Naive thymus-derived CD4-positive, alpha-beta T cell (primary cell): ENCODE results near the gene LRRC75B. TPM values are rescaled to one million over a fixed set of nuclear protein-coding genes. Genes with fewer than 3 reads are reported as not detected.
A peak's percentile ranks its signal among the peaks of the same experiment; 100 is the strongest.

Source experiments
- ATAC-seq: fragments of 150-1000 bp; cut with Tn5 transposase; 2 replicates; pipeline ENCODE4 v1.10.0; 2021; ENCODE audit warnings: mild to moderate bottlenecking, moderate library complexity
- CTCF ChIA-PET: fragments of 350-600 bp; sonication (Branson Sonifier 250); formaldehyde crosslinking; loops from one replicate; lab custom pipeline; 2021; ENCODE audit warnings: antibody characterized with exemption; lab: Charles Lee
- POLR2A ChIA-PET: fragments of 350-600 bp; sonication (Branson Sonifier 250); formaldehyde crosslinking; loops from one replicate; lab custom pipeline; 2021; ENCODE audit warnings: antibody characterized with exemption, inconsistent platforms; lab: Charles Lee
- DNase-seq, 9 donors: peaks; one replicate each; pipeline versions ENCODE4 v3.0.0 to v3.0.0-alpha.2; 2020 to 2022; ENCODE audit warnings: mixed read lengths in 1 of 9
- H3K27ac ChIP-seq: one replicate; pipeline ENCODE4 v1.7.0; 2013; ENCODE audit warnings: mild to moderate bottlenecking, low read depth, low read length, moderate library complexity
- H3K27me3 ChIP-seq, 2 donors: one replicate each; pipeline ENCODE4 v1.7.0; 2013; ENCODE audit warnings: low read length in 2 of 2, mild to moderate bottlenecking in 2 of 2, moderate library complexity in 2 of 2; ENCODE audit not compliant: control insufficient read depth in 2 of 2, insufficient read depth in 2 of 2
- H3K36me3 ChIP-seq, 3 experiments: 1 replicate in 2 of 3; 2 replicates in 1 of 3; pipeline ENCODE4 v1.7.0; 2013; ENCODE audit warnings: low read length in 3 of 3, mild to moderate bottlenecking in 3 of 3, moderate library complexity in 1 of 3; ENCODE audit not compliant: insufficient read depth in 3 of 3, control insufficient read depth in 2 of 3
- H3K4me1 ChIP-seq, 2 donors: one replicate each; pipeline ENCODE4 v1.7.0; 2013; ENCODE audit warnings: low read length in 2 of 2, mild to moderate bottlenecking in 2 of 2, moderate library complexity in 1 of 2; ENCODE audit not compliant: control insufficient read depth in 2 of 2, insufficient read depth in 2 of 2
- H3K4me3 ChIP-seq: 2 replicates; pipeline ENCODE4 v1.7.0; 2013; ENCODE audit warnings: mild to moderate bottlenecking, low read length
- H3K9me3 ChIP-seq, 3 experiments: 1 replicate in 2 of 3; 2 replicates in 1 of 3; pipeline ENCODE4 v1.7.0; 2013; ENCODE audit warnings: low read length in 3 of 3; ENCODE audit not compliant: control insufficient read depth in 2 of 3
- H3K27ac Mint-ChIP-seq, 9 donors: one replicate each; pipeline ENCODE4 v1.8.0; 2020 to 2022; ENCODE audit warnings: mixed read lengths in 9 of 9, mild to moderate bottlenecking in 8 of 9, moderate library complexity in 5 of 9, inconsistent platforms in 2 of 9
- H3K27me3 Mint-ChIP-seq, 5 donors: one replicate each; pipeline ENCODE4 v1.8.0; 2021 to 2022; ENCODE audit warnings: mixed read lengths in 5 of 5, mild to moderate bottlenecking in 1 of 5
- H3K36me3 Mint-ChIP-seq, 5 donors: one replicate each; pipeline ENCODE4 v1.8.0; 2020 to 2022; ENCODE audit warnings: mixed read lengths in 5 of 5, mild to moderate bottlenecking in 3 of 5, inconsistent platforms in 1 of 5
- H3K4me1 Mint-ChIP-seq, 7 donors: one replicate each; pipeline ENCODE4 v1.8.0; 2020 to 2022; ENCODE audit warnings: mixed read lengths in 7 of 7, mild to moderate bottlenecking in 3 of 7, inconsistent platforms in 1 of 7
- H3K4me3 Mint-ChIP-seq, 10 donors: one replicate each; pipeline ENCODE4 v1.8.0; 2020 to 2022; ENCODE audit warnings: mild to moderate bottlenecking in 10 of 10, mixed read lengths in 10 of 10, moderate library complexity in 6 of 10, inconsistent platforms in 2 of 10
- H3K9me3 Mint-ChIP-seq, 11 donors: one replicate each; pipeline ENCODE4 v1.8.0; 2020 to 2022; ENCODE audit warnings: mixed read lengths in 11 of 11, mild to moderate bottlenecking in 4 of 11, inconsistent platforms in 1 of 11, moderate library complexity in 1 of 11
- intact Hi-C, 2 donors: fragments of 100-400 bp; cut with micrococcal nuclease; formaldehyde crosslinking; loops; one replicate each; pipeline ENCODE4 v1.15.1; 2023
- polyA plus RNA-seq, 2 donors: library from polyadenylated mRNA; unstranded; fragments of 300-500 nt; fragmentation: Illumina TruSeq; gene quantifications; one replicate each; pipeline ENCODE4 v1.2.3, GENCODE V29; 2021
- total RNA-seq, 6 experiments: library from RNA in 5 of 6; stranded (reverse) in 5 of 6; gene quantifications; 1 replicate in 5 of 6; 2 replicates in 1 of 6; pipeline ENCODE4 v1.2.3 and lab custom pipeline; 2021 to 2026

LRRC75B gene
- total and polyA plus RNA-seq, 7 experiments from 2014 or later, result 2.4 to 2.5 TPM; not detected in 5

- no peak overlapping the region for H3K27ac ChIP-seq
- H3K4me3 ChIP-seq, result no peak overlapping the region
- no peak overlapping the region for H3K27ac Mint-ChIP-seq
- peaks cover 0 to 42% (median 8%) of the 10 kb centered on the region in 5 donors for H3K36me3 Mint-ChIP-seq
- H3K9me3 ChIP-seq, result no peaks in the 10 kb centered on the region
- POLR2A ChIA-PET, result no interaction called here
- peaks cover 0 to 7% (median 0%) of the 10 kb centered on the region in 7 donors for H3K4me1 Mint-ChIP-seq
- intact Hi-C loops, result no loop called here
- ATAC-seq (no peak), DNase-seq (no peak)
- no peaks in the 10 kb centered on the region for H3K27me3 Mint-ChIP-seq
- H3K4me3 Mint-ChIP-seq, result no peak overlapping the region
- no peaks in the 10 kb centered on the region for H3K9me3 Mint-ChIP-seq
- CTCF ChIA-PET, result no interaction called here
- peaks cover 13 to 80% (median 16%) of the 10 kb centered on the region in 3 experiments for H3K36me3 ChIP-seq
- no peaks in the 10 kb centered on the region for H3K27me3 ChIP-seq
- no peaks in the 10 kb centered on the region for H3K4me1 ChIP-seq
Observed at GRCh38 chr22:24543185-24543601, 49.7 kb downstream of the LRRC75B start.

DNA sequence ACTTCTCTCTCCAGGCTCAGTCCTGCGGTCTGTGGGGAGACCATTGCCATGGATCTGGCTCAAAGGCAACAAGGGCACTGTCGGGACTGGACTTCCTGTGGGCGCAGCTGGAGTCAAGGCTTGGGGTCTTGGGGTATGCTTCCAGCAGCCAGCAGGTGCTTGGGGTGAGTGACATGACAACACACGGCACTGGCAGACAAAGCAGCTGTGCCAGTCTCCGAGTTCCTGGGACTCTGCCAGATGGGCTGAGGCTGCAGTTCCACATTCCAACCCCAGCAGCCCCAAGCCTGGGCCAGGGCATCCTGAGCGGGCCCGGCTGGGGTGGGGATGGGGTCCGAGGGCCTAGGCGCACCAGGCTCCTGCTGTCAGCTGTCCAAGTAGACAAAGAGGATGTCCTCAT lies 50.2 kb downstream of the LRRC75B start:
- POLR2A ChIA-PET, result no interaction called here
- peaks cover 0 to 37% (median 8%) of the 10 kb centered on the region in 5 donors for H3K36me3 Mint-ChIP-seq

DNA sequence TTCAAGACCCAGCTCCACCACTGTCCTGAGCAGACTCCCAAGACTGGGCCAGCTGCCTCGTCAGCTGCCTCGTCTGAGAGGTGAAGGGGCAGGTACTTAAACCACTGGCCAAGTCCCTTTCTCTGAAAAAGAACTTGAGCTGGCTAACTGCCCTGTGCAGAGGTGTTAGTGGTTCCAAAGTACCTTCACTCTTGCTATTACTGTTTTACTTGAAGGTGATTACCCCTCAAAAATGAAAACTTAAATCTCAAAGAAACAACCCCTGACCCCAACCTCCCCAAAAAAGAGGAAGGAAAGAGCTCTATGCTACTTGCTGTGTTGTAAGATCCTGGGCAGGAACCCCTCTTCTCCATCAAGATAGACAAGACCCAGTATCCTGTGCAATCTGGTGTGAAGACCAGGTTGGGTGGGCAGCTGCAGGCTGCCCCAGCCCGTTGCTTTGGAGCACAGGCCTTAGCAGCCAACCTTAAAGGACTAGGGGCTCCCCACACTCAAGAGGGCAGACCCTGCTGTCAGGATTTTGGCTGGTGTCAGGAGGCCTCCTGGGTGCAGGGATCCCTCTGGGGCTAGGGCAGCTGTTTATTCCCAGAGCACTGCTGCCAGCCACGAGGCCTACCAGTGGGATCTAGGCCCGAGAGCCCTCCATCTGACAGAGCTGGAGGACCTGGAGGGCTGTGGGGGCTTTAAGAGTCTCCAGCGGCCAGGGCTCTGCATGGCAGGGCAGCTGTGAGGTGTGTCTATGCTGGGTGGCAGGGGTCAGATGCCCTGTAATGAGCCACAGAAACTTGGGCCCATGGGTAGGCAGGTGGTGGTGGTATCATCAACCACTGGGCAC lies 51.0 kb downstream of the LRRC75B start:
- Histone ChIP-seq H3K9me3 (no peaks in the 10 kb centered on the region), H3K4me1 (no peaks in the 10 kb centered on the region), H3K4me3 (no peak overlapping the region), H3K27ac (no peak overlapping the region), H3K36me3 (peaks cover 2 to 67% (median 6%) of the 10 kb centered on the region in 3 experiments), H3K27me3 (no peaks in the 10 kb centered on the region)
- H3K36me3 Mint-ChIP-seq, result peaks cover 0 to 29% (median 8%) of the 10 kb centered on the region in 5 donors
- peak overlapping the region in 2 of 9 donors; percentile 8 to 38 for H3K27ac Mint-ChIP-seq
- CTCF ChIA-PET, result no interaction called here
- no peaks in the 10 kb centered on the region for H3K9me3 Mint-ChIP-seq
- H3K4me1 Mint-ChIP-seq, result peaks cover 0 to 3% (median 0%) of the 10 kb centered on the region in 7 donors
- intact Hi-C loops, result no loop called here
- H3K4me3 Mint-ChIP-seq, result no peak overlapping the region
- H3K27me3 Mint-ChIP-seq, result no peaks in the 10 kb centered on the region
- DNase-seq (no peak), ATAC-seq (peak; percentile 47)
- POLR2A ChIA-PET, result interaction anchor here (0.7 kb wide), 1 partner anchor 141 kb away, joined by 3 read pairs; no protein-coding TSS in a partner anchor

More for the DNA sequence above, 50.2 kb downstream of the LRRC75B start:
- Mint-ChIP-seq H3K27ac (no peak overlapping the region), H3K27me3 (no peaks in the 10 kb centered on the region), H3K4me1 (peaks cover 0 to 5% (median 0%) of the 10 kb centered on the region in 7 donors), H3K9me3 (no peaks in the 10 kb centered on the region), H3K4me3 (no peak overlapping the region)
- peaks cover 9 to 74% (median 13%) of the 10 kb centered on the region in 3 experiments for H3K36me3 ChIP-seq
- H3K27ac ChIP-seq, result no peak overlapping the region
- DNase-seq (no peak), ATAC-seq (peak; percentile 28)
- no peaks in the 10 kb centered on the region for H3K4me1 ChIP-seq
- no peaks in the 10 kb centered on the region for H3K9me3 ChIP-seq
- H3K4me3 ChIP-seq, result no peak overlapping the region
- CTCF ChIA-PET, result no interaction called here
- no peaks in the 10 kb centered on the region for H3K27me3 ChIP-seq
- intact Hi-C loops, result no loop called here

DNA sequence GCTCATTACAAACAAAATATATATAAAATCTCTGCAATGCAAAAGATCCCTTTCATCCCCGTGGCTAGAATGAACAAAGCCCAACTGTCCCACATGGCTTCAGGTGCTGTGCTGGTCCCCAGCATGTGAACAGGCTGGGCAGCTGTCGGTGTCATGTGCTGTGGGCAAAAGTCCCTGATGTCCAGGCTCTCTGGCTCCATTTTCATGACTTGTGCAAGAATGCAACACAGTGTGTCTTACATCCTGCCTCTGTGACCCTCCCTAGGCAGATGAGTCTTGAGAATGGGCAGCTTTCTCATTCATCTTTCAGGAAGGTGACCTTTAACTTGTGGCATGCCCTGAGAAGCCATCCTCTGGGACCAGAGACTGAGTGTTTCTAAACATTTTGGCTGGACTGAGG lies 52.4 kb downstream of the LRRC75B start:
- Mint-ChIP-seq H3K4me1 (peaks cover 0 to 3% (median 0%) of the 10 kb centered on the region in 7 donors), H3K4me3 (no peak overlapping the region), H3K27ac (peak overlapping the region in 1 of 9 donors; percentile 8), H3K9me3 (no peaks in the 10 kb centered on the region), H3K27me3 (no peaks in the 10 kb centered on the region), H3K36me3 (peaks cover 0 to 21% (median 4%) of the 10 kb centered on the region in 5 donors)
- ChIA-PET CTCF (no interaction called here), POLR2A (no interaction called here)
- no peaks in the 10 kb centered on the region for H3K27me3 ChIP-seq
- H3K4me1 ChIP-seq, result no peaks in the 10 kb centered on the region
- H3K36me3 ChIP-seq, result peaks cover 0 to 58% (median 4%) of the 10 kb centered on the region in 3 experiments
- no peak for ATAC-seq
- intact Hi-C loops, result no loop called here
- H3K9me3 ChIP-seq, result no peaks in the 10 kb centered on the region
- H3K27ac ChIP-seq, result no peak overlapping the region
- no peak overlapping the region for H3K4me3 ChIP-seq
- DNase-seq, result no peak

DNA sequence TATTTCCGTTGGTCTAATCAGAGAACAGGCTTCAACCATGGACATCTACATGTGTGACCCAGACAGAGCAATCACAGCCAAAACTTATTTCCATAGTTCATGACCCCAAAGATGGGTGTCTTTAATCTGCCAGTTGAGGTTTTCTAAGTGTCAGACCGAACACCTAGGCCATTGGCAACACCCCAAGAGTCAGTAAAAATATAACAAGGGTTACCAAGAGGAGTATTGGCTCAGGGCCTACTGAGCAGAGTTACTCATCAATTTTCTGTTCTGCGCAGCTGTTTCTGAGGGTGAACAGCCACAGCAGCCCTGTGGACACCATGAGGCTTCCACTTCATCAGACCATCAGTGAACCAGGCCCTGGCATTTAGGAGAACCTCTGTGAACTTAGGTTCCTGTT lies 56.8 kb downstream of the LRRC75B start:
- DNase-seq, result no peak
- peaks cover 0 to 14% (median 4%) of the 10 kb centered on the region in 5 donors for H3K36me3 Mint-ChIP-seq
- H3K9me3 Mint-ChIP-seq, result no peaks in the 10 kb centered on the region
- Histone ChIP-seq H3K36me3 (peaks cover 0 to 16% (median 0%) of the 10 kb centered on the region in 3 experiments), H3K27ac (no peak overlapping the region), H3K9me3 (no peaks in the 10 kb centered on the region), H3K4me3 (no peak overlapping the region), H3K27me3 (no peaks in the 10 kb centered on the region), H3K4me1 (no peaks in the 10 kb centered on the region)
- H3K4me3 Mint-ChIP-seq, result no peak overlapping the region
- no peaks in the 10 kb centered on the region for H3K4me1 Mint-ChIP-seq
- ChIA-PET POLR2A (no interaction called here), CTCF (no interaction called here)
- intact Hi-C loops, result no loop called here
- H3K27me3 Mint-ChIP-seq, result no peaks in the 10 kb centered on the region
- no peak for ATAC-seq
- H3K27ac Mint-ChIP-seq, result no peak overlapping the region

Other genes with a start within 250 kb of the LRRC75B start
- 10 to 100 TPM; 22.5 to 43.7 (median 33.4) TPM for gene ADORA2A, start 165.5 kb downstream of the LRRC75B start, total RNA-seq
- gene ADORA2A, start 165.5 kb downstream of the LRRC75B start, polyA plus RNA-seq, result 100 to 1,000 TPM in 1 of 2 donors, 10 to 100 TPM in 1; 79.5 to 127 TPM
- gene UPB1, start 97.7 kb downstream of the LRRC75B start, total RNA-seq, result 1 to 10 TPM in 4 of 5 experiments, under 1 TPM in 1; 0.70 to 3.4 (median 2.1) TPM
- gene UPB1, start 97.7 kb downstream of the LRRC75B start, polyA plus RNA-seq, result under 1 TPM; 0.14 to 0.15 TPM
- 100 to 1,000 TPM in 1 of 5 experiments, 10 to 100 TPM in 4; 57.9 to 131 (median 63.4) TPM for gene GUCD1, start 37.9 kb downstream of the LRRC75B start, total RNA-seq
- 10 to 100 TPM; 33.1 to 54.5 TPM for gene GUCD1, start 37.9 kb downstream of the LRRC75B start, polyA plus RNA-seq
- gene SNRPD3, start 37.1 kb downstream of the LRRC75B start, total RNA-seq, result 10 to 100 TPM; 47.5 to 94.5 (median 73.9) TPM
- gene SNRPD3, start 37.1 kb downstream of the LRRC75B start, polyA plus RNA-seq, result 10 to 100 TPM; 84.2 to 95.1 TPM
- 10 to 100 TPM; 11.5 to 95.9 (median 12.8) TPM for gene GGT1, start 10.1 kb upstream of the LRRC75B start, total RNA-seq
- gene GGT1, start 10.1 kb upstream of the LRRC75B start, polyA plus RNA-seq, result 1 to 10 TPM; 1.1 to 2.4 TPM
- not detected for gene PIWIL3, start 181.6 kb upstream of the LRRC75B start, total RNA-seq
- not detected for gene PIWIL3, start 181.6 kb upstream of the LRRC75B start, polyA plus RNA-seq
- gene SGSM1, start 213.1 kb upstream of the LRRC75B start, total RNA-seq, result 1 to 10 TPM in 4 of 5 experiments, under 1 TPM in 1; 0.29 to 3.3 (median 2.9) TPM
- under 1 TPM; 0.43 to 0.52 TPM for gene SGSM1, start 213.1 kb upstream of the LRRC75B start, polyA plus RNA-seq